RPMI8226 (cell line): ENCODE data around the gene BPIFB4.
"Not testable (repeated sequence)": the region's sequence is repeated elsewhere in the genome, so short reads cannot be mapped to it uniquely, and the experiment has no call there.

Experiments
- DNase-seq: peaks from one replicate; pipeline ENCODE4 v3.0.0-alpha.2; 2015

BPIFB4 gene

GRCh38 chr20:33122297-33122696 lies 42.9 kb downstream of the BPIFB4 start:
- DNase-seq = not testable (repeated sequence)

- no peak for DNase-seq
These were observed 44.8 kb downstream of the BPIFB4 start for GRCh38 chr20:33124261-33124660.

- DNase-seq = no peak
These were observed 45.6 kb downstream of the BPIFB4 start for GRCh38 chr20:33124994-33125393.

GRCh38 chr20:33125983-33126382 lies 46.5 kb downstream of the BPIFB4 start:
- no peak for DNase-seq

GRCh38 chr20:33127422-33128097 lies 48.1 kb downstream of the BPIFB4 start:
- no peak for DNase-seq

- DNase-seq = no peak
These were observed 51.2 kb downstream of the BPIFB4 start for GRCh38 chr20:33130568-33131061.

GRCh38 chr20:33131949-33132473 lies 52.6 kb downstream of the BPIFB4 start:
- no peak for DNase-seq

- DNase-seq = no peak
These were observed 53.3 kb downstream of the BPIFB4 start for GRCh38 chr20:33132513-33133372.

GRCh38 chr20:33133373-33133941 lies 54.0 kb downstream of the BPIFB4 start:
- no peak for DNase-seq

- no peak for DNase-seq
These were observed 57.8 kb downstream of the BPIFB4 start for GRCh38 chr20:33137195-33137594.

- no peak for DNase-seq
These were observed 60.0 kb downstream of the BPIFB4 start for GRCh38 chr20:33139467-33139866.

- no peak for DNase-seq
These were observed 66.1 kb downstream of the BPIFB4 start for GRCh38 chr20:33145521-33145920.

GRCh38 chr20:33147299-33147698 lies 67.9 kb downstream of the BPIFB4 start:
- DNase-seq = no peak

GRCh38 chr20:33148040-33148439 lies 68.6 kb downstream of the BPIFB4 start:
- no peak for DNase-seq

- no peak for DNase-seq
These were observed 74.8 kb downstream of the BPIFB4 start for GRCh38 chr20:33154252-33154651.

GRCh38 chr20:33158637-33159385 lies 79.4 kb downstream of the BPIFB4 start:
- DNase-seq = no peak

GRCh38 chr20:33159713-33160112 lies 80.3 kb downstream of the BPIFB4 start:
- no peak for DNase-seq

GRCh38 chr20:33160681-33161080 lies 81.2 kb downstream of the BPIFB4 start:
- DNase-seq = no peak
